HepG2 (cell line): ENCODE measurements around the gene UBE2D4. TPM values are rescaled to one million over a fixed set of nuclear protein-coding genes. Genes with fewer than 3 reads are reported as not detected.
A peak's percentile ranks its signal among the peaks of the same experiment; 100 is the strongest.

Source experiments
- ARNTL ChIP-seq: sonication (generic); formaldehyde crosslinking; IDR thresholded peaks from 2 replicates; pipeline ENCODE4 v1.4.0; 2020; ENCODE audit warnings: mild to moderate bottlenecking, missing genetic modification reagents
- CCDC6 ChIP-seq: sonication (generic); formaldehyde crosslinking; IDR thresholded peaks from 2 replicates; pipeline ENCODE4 v1.8.1; 2022; ENCODE audit warnings: mild to moderate bottlenecking, missing genetic modification reagents, moderate library complexity
- ELF4 ChIP-seq: sonication (generic); formaldehyde crosslinking; IDR thresholded peaks from 2 replicates; pipeline ENCODE4 v1.5.0; 2020; ENCODE audit warnings: missing genetic modification reagents, mild to moderate bottlenecking, moderate library complexity, borderline replicate concordance
- FLYWCH1 ChIP-seq: sonication (generic); formaldehyde crosslinking; IDR thresholded peaks from 2 replicates; pipeline ENCODE4 v1.8.1; 2023; ENCODE audit warnings: mild to moderate bottlenecking, missing genetic modification reagents
- GLI4 ChIP-seq: sonication (generic); formaldehyde crosslinking; IDR thresholded peaks from 2 replicates; pipeline ENCODE4 v1.5.1; 2020; ENCODE audit warnings: missing genetic modification reagents, mild to moderate bottlenecking, moderate library complexity, borderline replicate concordance
- KAT7 ChIP-seq: IDR thresholded peaks from 2 replicates; pipeline ENCODE4 v1.6.1; 2018; ENCODE audit warnings: borderline replicate concordance, missing compliant biosample characterization
- KMT2A ChIP-seq: sonication (generic); formaldehyde crosslinking; IDR thresholded peaks from 2 replicates; pipeline ENCODE4 v1.4.0; 2020; ENCODE audit warnings: missing genetic modification reagents
- MTA1 ChIP-seq: sonication (generic); formaldehyde crosslinking; IDR thresholded peaks from 2 replicates; pipeline ENCODE4 v1.4.0; 2020; ENCODE audit warnings: missing genetic modification reagents, mild to moderate bottlenecking, borderline replicate concordance
- MYC ChIP-seq: sonication (generic); formaldehyde crosslinking; IDR thresholded peaks from 2 replicates; pipeline ENCODE4 v1.9.0; 2021; ENCODE audit warnings: missing genetic modification reagents, borderline replicate concordance
- NFIB ChIP-seq: sonication (generic); formaldehyde crosslinking; IDR thresholded peaks from 2 replicates; pipeline ENCODE4 v1.9.0; 2021; ENCODE audit warnings: missing genetic modification reagents, mild to moderate bottlenecking, borderline replicate concordance
- NFKBIZ ChIP-seq: IDR thresholded peaks from 2 replicates; pipeline ENCODE4 v1.6.1; 2018; ENCODE audit warnings: missing genetic modification reagents, missing compliant biosample characterization
- NRL ChIP-seq: sonication (generic); formaldehyde crosslinking; IDR thresholded peaks from 2 replicates; pipeline ENCODE4 v1.5.0; 2020; ENCODE audit warnings: missing genetic modification reagents, mild to moderate bottlenecking, moderate library complexity, borderline replicate concordance
- WIZ ChIP-seq: sonication (generic); formaldehyde crosslinking; IDR thresholded peaks from 2 replicates; pipeline ENCODE4 v1.5.1; 2020; ENCODE audit warnings: mild to moderate bottlenecking, missing genetic modification reagents
- ZNF207 ChIP-seq: fragments of 450-650 bp; IDR thresholded peaks from 2 replicates; pipeline ENCODE4 v1.6.1; 2016; ENCODE audit warnings: antibody characterized with exemption, borderline replicate concordance
- ZNF343 ChIP-seq: sonication (generic); formaldehyde crosslinking; IDR thresholded peaks from 2 replicates; pipeline ENCODE4 v1.4.0; 2020; ENCODE audit warnings: mild to moderate bottlenecking, missing genetic modification reagents
- ZNF432 ChIP-seq: sonication (generic); formaldehyde crosslinking; IDR thresholded peaks from 2 replicates; pipeline ENCODE4 v1.5.0; 2020; ENCODE audit warnings: missing genetic modification reagents, mild to moderate bottlenecking, borderline replicate concordance
- ZNF468 ChIP-seq: sonication (generic); formaldehyde crosslinking; IDR thresholded peaks from 2 replicates; pipeline ENCODE4 v1.8.0; 2022; ENCODE audit warnings: mild to moderate bottlenecking, moderate library complexity, missing genetic modification reagents
- ZNF746 ChIP-seq: sonication (generic); formaldehyde crosslinking; IDR thresholded peaks from 2 replicates; pipeline ENCODE4 v1.8.0; 2022; ENCODE audit warnings: mild to moderate bottlenecking, missing genetic modification reagents
- ZSCAN21 ChIP-seq: sonication (generic); formaldehyde crosslinking; IDR thresholded peaks from 2 replicates; pipeline ENCODE4 v1.8.0; 2022; ENCODE audit warnings: mild to moderate bottlenecking, missing genetic modification reagents, moderate library complexity, borderline replicate concordance
- polyA plus RNA-seq, 8 experiments: library from polyadenylated mRNA; depleted of rRNA in 3 of 8; stranded (reverse) in 7 of 8; unstranded in 1 of 8; fragments of >200 nt; fragmentation: Illumina TruSeq in 4 of 8; extraction: Trizol in 4 of 8; gene quantifications; 2 replicates each; pipeline versions ENCODE4 v1.2.1 to v1.2.3, GENCODE V29; 2011 to 2016; ENCODE audit warnings: low read depth in 4 of 8, missing spikeins in 1 of 8, mixed read lengths in 1 of 8; ENCODE audit not compliant: insufficient read depth in 1 of 8
- total RNA-seq, 5 experiments: library from RNA; depleted of rRNA; stranded (reverse); fragments of >200 nt; fragmentation: Illumina TruSeq; extraction: Trizol; gene quantifications; 2 replicates each; pipeline ENCODE4 v1.2.3, GENCODE V29; 2016; ENCODE audit warnings: low read depth in 1 of 5
- TF ChIP-seq, protein P1 (sequence below): sonication (generic); formaldehyde crosslinking; IDR thresholded peaks from 2 replicates; pipeline ENCODE4 v1.4.0; 2020; ENCODE audit warnings: missing genetic modification reagents
- TF ChIP-seq, protein P2 (sequence below): fragments of 450-650 bp; IDR thresholded peaks from 2 replicates; pipeline ENCODE4 v1.6.1; 2017; ENCODE audit warnings: mild to moderate bottlenecking
- TF ChIP-seq, protein P3 (sequence below): sonication (generic); formaldehyde crosslinking; IDR thresholded peaks from 2 replicates; pipeline ENCODE4 v1.5.1; 2020; ENCODE audit warnings: missing genetic modification reagents, mild to moderate bottlenecking, borderline replicate concordance

Gene UBE2D4
- total and polyA plus RNA-seq, 2 of the 13 experiments (the other 11 are each of a cell fraction or from before 2014, with no cell fraction given), result 9.9 to 16.0 TPM

DNA sequence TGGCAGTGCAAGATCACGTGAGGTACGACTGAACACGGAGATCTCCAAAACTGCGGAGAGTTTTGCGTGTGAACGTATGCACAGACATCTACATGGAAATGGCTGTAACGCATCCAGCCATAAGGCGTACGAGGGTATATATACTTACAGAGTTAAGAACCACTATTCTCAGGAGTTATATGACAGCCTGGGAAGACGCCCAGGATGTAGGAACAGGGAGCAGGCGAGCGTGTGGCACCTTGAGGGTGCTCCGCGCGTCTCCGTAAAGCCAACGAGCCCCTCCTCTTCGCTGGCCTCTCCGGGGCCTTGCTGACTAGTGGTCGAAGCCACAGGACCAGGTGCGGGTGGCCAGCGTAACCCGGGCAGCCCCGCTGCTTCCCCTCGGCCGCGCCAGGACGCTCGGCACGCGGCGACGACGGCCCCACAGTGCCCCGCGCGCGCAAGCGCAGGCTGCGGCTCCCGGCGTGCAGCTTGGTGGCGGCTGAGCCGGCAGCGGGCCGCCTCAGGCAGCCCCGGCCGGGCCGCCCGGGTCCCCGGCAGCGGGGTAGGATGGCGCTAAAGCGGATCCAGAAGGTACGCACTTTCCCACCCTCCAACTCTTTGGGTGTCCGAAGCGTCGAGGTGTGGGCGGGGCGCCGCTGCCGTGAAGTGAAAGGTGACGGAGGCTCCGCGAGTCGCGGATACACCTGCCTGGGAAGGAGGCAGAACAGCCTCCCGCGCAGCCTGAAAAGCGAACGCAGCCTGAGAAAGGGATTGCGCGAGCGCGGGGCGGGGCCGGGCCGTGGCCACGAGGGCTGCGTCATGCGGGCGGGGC, at the start of gene UBE2D4 (continued):
- TF ChIP-seq GLI4 (CRISPR knock-in tag) (0 out of 2 replicates have a peak, but pooled peaks have one; percentile 63), ZNF432 (CRISPR knock-in tag) (no peak), WIZ (CRISPR knock-in tag) (peak; percentile 75; the same call in 1 of the 2 replicates), KMT2A (CRISPR knock-in tag) (peak; percentile 42; the same call in 1 of the 2 replicates), ZNF343 (CRISPR knock-in tag) (peak; percentile 100), CCDC6 (CRISPR knock-in tag) (peak; percentile 96), ARNTL (CRISPR knock-in tag) (peak; percentile 58; the same call in 1 of the 2 replicates), ZNF468 (CRISPR knock-in tag) (peak; percentile 90; the same call in 1 of the 2 replicates), ZNF746 (CRISPR knock-in tag) (peak; percentile 55), ZNF207 (no peak), ELF4 (CRISPR knock-in tag) (peak; percentile 63; the same call in 1 of the 2 replicates), MTA1 (CRISPR knock-in tag) (peak; percentile 75), FLYWCH1 (CRISPR knock-in tag) (no peak), NFKBIZ (CRISPR knock-in tag) (0 out of 2 replicates have a peak, but pooled peaks have one; percentile 54), KAT7 (CRISPR knock-in tag) (no peak), ZSCAN21 (CRISPR knock-in tag) (peak; percentile 98), NRL (peak; percentile 99), MYC (CRISPR knock-in tag) (peak; percentile 94), NFIB (CRISPR knock-in tag) (no peak)
- TF ChIP-seq, protein P1, sequence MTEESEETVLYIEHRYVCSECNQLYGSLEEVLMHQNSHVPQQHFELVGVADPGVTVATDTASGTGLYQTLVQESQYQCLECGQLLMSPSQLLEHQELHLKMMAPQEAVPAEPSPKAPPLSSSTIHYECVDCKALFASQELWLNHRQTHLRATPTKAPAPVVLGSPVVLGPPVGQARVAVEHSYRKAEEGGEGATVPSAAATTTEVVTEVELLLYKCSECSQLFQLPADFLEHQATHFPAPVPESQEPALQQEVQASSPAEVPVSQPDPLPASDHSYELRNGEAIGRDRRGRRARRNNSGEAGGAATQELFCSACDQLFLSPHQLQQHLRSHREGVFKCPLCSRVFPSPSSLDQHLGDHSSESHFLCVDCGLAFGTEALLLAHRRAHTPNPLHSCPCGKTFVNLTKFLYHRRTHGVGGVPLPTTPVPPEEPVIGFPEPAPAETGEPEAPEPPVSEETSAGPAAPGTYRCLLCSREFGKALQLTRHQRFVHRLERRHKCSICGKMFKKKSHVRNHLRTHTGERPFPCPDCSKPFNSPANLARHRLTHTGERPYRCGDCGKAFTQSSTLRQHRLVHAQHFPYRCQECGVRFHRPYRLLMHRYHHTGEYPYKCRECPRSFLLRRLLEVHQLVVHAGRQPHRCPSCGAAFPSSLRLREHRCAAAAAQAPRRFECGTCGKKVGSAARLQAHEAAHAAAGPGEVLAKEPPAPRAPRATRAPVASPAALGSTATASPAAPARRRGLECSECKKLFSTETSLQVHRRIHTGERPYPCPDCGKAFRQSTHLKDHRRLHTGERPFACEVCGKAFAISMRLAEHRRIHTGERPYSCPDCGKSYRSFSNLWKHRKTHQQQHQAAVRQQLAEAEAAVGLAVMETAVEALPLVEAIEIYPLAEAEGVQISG (CRISPR knock-in tag), result peak; percentile 79; the same call in 1 of the 2 replicates
- TF ChIP-seq, protein P2, sequence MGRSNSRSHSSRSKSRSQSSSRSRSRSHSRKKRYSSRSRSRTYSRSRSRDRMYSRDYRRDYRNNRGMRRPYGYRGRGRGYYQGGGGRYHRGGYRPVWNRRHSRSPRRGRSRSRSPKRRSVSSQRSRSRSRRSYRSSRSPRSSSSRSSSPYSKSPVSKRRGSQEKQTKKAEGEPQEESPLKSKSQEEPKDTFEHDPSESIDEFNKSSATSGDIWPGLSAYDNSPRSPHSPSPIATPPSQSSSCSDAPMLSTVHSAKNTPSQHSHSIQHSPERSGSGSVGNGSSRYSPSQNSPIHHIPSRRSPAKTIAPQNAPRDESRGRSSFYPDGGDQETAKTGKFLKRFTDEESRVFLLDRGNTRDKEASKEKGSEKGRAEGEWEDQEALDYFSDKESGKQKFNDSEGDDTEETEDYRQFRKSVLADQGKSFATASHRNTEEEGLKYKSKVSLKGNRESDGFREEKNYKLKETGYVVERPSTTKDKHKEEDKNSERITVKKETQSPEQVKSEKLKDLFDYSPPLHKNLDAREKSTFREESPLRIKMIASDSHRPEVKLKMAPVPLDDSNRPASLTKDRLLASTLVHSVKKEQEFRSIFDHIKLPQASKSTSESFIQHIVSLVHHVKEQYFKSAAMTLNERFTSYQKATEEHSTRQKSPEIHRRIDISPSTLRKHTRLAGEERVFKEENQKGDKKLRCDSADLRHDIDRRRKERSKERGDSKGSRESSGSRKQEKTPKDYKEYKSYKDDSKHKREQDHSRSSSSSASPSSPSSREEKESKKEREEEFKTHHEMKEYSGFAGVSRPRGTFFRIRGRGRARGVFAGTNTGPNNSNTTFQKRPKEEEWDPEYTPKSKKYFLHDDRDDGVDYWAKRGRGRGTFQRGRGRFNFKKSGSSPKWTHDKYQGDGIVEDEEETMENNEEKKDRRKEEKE, result no peak
- TF ChIP-seq, protein P3, sequence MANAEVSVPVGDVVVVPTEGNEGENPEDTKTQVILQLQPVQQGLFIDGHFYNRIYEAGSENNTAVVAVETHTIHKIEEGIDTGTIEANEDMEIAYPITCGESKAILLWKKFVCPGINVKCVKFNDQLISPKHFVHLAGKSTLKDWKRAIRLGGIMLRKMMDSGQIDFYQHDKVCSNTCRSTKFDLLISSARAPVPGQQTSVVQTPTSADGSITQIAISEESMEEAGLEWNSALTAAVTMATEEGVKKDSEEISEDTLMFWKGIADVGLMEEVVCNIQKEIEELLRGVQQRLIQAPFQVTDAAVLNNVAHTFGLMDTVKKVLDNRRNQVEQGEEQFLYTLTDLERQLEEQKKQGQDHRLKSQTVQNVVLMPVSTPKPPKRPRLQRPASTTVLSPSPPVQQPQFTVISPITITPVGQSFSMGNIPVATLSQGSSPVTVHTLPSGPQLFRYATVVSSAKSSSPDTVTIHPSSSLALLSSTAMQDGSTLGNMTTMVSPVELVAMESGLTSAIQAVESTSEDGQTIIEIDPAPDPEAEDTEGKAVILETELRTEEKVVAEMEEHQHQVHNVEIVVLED (CRISPR knock-in tag), result peak; percentile 82
